Tibial artery (tissue), 4 donors: ENCODE measurements around the gene DCTN2.

Source experiments
- DNase-seq, 2 donors: peaks; one replicate each; pipeline ENCODE4 v3.0.0-alpha.2; 2019
- H3K27ac ChIP-seq, 2 donors: fragments of 200-600 bp; sonication (generic) in 1 of 2; 1 replicate in 1 of 2; 2 replicates in 1 of 2; pipeline ENCODE4 v1.5.1; 2018 to 2019; ENCODE audit warnings: mild to moderate bottlenecking in 1 of 2
- H3K27me3 ChIP-seq, 2 donors: fragments of 200-600 bp; sonication (generic) in 1 of 2; one replicate each; pipeline versions ENCODE4 v1.5.1 to v1.6.0; 2016 to 2019
- H3K36me3 ChIP-seq, 3 donors: fragments of 200-600 bp; sonication (generic) in 2 of 3; one replicate each; pipeline ENCODE4 v1.5.1; 2016 to 2019; ENCODE audit warnings: mild to moderate bottlenecking in 2 of 3
- H3K4me1 ChIP-seq, 4 donors: fragments of 200-600 bp; sonication (generic) in 2 of 4; 1 replicate in 3 of 4; 2 replicates in 1 of 4; pipeline ENCODE4 v1.5.1; 2016 to 2019
- H3K4me3 ChIP-seq, 2 donors: fragments of 200-600 bp; sonication (generic) in 1 of 2; 1 replicate in 1 of 2; 2 replicates in 1 of 2; pipeline ENCODE4 v1.5.1; 2018 to 2019; ENCODE audit warnings: mild to moderate bottlenecking in 2 of 2
- H3K9me3 ChIP-seq, 3 donors: fragments of 200-600 bp; sonication (generic) in 1 of 3; one replicate each; pipeline ENCODE4 v1.5.1; 2016 to 2019
- CTCF ChIP-seq, 2 experiments: fragments of 200-600 bp in 1 of 2; fragments of 450-650 bp in 1 of 2; IDR thresholded peaks; one replicate each; pipeline ENCODE4 v1.5.1; 2017 to 2019; ENCODE audit warnings: antibody characterized with exemption in 2 of 2, mild to moderate bottlenecking in 1 of 2, moderate library complexity in 1 of 2
- intact Hi-C: fragments of 100-400 bp; cut with DNase I; formaldehyde crosslinking; loops from one replicate; pipeline ENCODE4 v1.15.0; 2023; ENCODE audit warnings: low total_unique reads

The DCTN2 gene

GRCh38 chr12:57527184-57527583 is 19.8 kb downstream of the DCTN2 start:
- H3K27ac ChIP-seq: no peak overlapping the region
- H3K27me3 ChIP-seq: no peaks in the 10 kb centered on the region
- intact Hi-C loops: loop anchor here (10.0 kb wide), 1 partner anchor 88 kb away; the partner anchor contains the start of gene ARHGEF25
- H3K36me3 ChIP-seq: peaks cover 71 to 84% (median 81%) of the 10 kb centered on the region in 3 donors
- H3K9me3 ChIP-seq: no peaks in the 10 kb centered on the region
- no peak for DNase-seq
- peaks cover 0 to 33% (median 28%) of the 10 kb centered on the region in 4 donors for H3K4me1 ChIP-seq
- no peak overlapping the region for H3K4me3 ChIP-seq
- no peak for TF ChIP-seq CTCF (IDR thresholded peaks at IDR 0.05)

DNA sequence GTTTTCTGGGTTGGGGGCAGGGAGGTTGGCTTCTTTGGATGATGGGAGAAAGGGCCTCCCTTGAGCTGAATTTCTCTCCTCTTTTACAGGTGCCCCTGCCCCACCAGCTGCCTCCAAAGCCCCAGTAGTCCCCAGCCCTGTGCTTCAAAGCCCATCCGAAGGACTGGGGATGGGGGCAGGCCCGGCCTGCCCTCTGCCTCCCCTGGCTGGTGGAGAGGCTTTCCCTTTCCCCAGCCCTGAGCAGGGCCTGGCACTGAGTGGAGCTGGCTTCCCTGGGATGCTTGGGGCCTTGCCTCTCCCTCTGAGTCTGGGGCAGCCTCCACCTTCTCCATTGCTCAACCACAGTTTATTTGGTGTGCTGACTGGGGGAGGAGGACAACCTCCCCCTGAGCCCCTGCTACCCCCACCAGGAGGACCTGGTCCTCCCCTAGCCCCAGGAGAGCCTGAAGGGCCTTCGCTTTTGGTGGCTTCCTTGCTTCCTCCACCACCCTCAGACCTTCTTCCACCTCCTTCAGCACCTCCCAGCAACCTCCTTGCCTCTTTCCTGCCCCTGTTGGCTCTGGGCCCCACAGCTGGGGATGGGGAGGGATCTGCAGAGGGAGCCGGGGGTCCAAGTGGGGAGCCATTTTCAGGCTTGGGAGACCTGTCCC is 20.4 kb downstream of the DCTN2 start:
- Histone ChIP-seq H3K27ac (peak overlapping the region in 1 of 2 donors; percentile 7), H3K36me3 (peaks cover 65 to 79% (median 76%) of the 10 kb centered on the region in 3 donors), H3K27me3 (no peaks in the 10 kb centered on the region), H3K4me3 (no peak overlapping the region), H3K4me1 (peaks cover 0 to 39% (median 32%) of the 10 kb centered on the region in 4 donors), H3K9me3 (no peaks in the 10 kb centered on the region)
- TF ChIP-seq CTCF (IDR thresholded peaks at IDR 0.05): no peak
- DNase-seq: no peak
- intact Hi-C loops: loop anchor here (10.0 kb wide), 1 partner anchor 88 kb away; the partner anchor contains the start of gene ARHGEF25

GRCh38 chr12:57525615-57526383 is 21.2 kb downstream of the DCTN2 start:
- H3K27ac ChIP-seq: no peak overlapping the region
- peaks cover 57 to 71% (median 68%) of the 10 kb centered on the region in 3 donors for H3K36me3 ChIP-seq
- H3K4me3 ChIP-seq: no peak overlapping the region
- no peak for DNase-seq
- intact Hi-C loops: loop anchor here (10.0 kb wide), 1 partner anchor 89 kb away; the partner anchor contains the start of gene ARHGEF25
- no peaks in the 10 kb centered on the region for H3K9me3 ChIP-seq
- TF ChIP-seq CTCF (IDR thresholded peaks at IDR 0.05): no peak
- H3K27me3 ChIP-seq: no peaks in the 10 kb centered on the region
- peaks cover 0 to 45% (median 40%) of the 10 kb centered on the region in 4 donors for H3K4me1 ChIP-seq

GRCh38 chr12:57524814-57525614 is 22.0 kb downstream of the DCTN2 start:
- H3K9me3 ChIP-seq: no peaks in the 10 kb centered on the region
- DNase-seq: no peak
- peaks cover 50 to 63% (median 60%) of the 10 kb centered on the region in 3 donors for H3K36me3 ChIP-seq
- no peaks in the 10 kb centered on the region for H3K27me3 ChIP-seq
- intact Hi-C loops: loop anchor here (10.0 kb wide), 1 partner anchor 90 kb away; the partner anchor contains the start of gene ARHGEF25
- H3K27ac ChIP-seq: peak overlapping the region; percentile 95 to 100
- H3K4me1 ChIP-seq: peaks cover 0 to 45% (median 41%) of the 10 kb centered on the region in 4 donors
- no peak for TF ChIP-seq CTCF (IDR thresholded peaks at IDR 0.05)
- peak overlapping the region in 1 of 2 donors; percentile 87 for H3K4me3 ChIP-seq
